Forelimb muscle (tissue), 1 donor: ENCODE data around the gene C20orf144. TPM values are rescaled to one million over a fixed set of nuclear protein-coding genes. Genes with fewer than 3 reads are reported as not detected.

Experiments
- DNase-seq: peaks from one replicate; pipeline ENCODE4 v3.0.0-alpha.2; 2013; ENCODE audit warnings: low read depth
- polyA plus RNA-seq: library from polyadenylated mRNA; unstranded; fragments of 120-200 nt; gene quantifications from one replicate; pipeline ENCODE4 v1.2.1, GENCODE V29; 2013; ENCODE audit not compliant: insufficient read length

Gene C20orf144
- polyA plus RNA-seq, 1 donor: 0.19 TPM

- DNase-seq: no peak
Measured at GRCh38 chr20:33664762-33665144, 2.6 kb downstream of the C20orf144 start.

GRCh38 chr20:33666293-33667244 is 4.4 kb downstream of the C20orf144 start, which contains the start of gene ACTL10:
Gene ACTL10, plus strand, starts transcription at chr20:33666943. Its CDS starts 555 bp downstream, at chr20:33667498.
- peak; percentile 75 for DNase-seq

GRCh38 chr20:33667245-33667675 is 5.1 kb downstream of the C20orf144 start:
- DNase-seq: no peak

- DNase-seq: no peak
Measured at GRCh38 chr20:33667676-33668465, 5.7 kb downstream of the C20orf144 start.

- no peak for DNase-seq
Measured at GRCh38 chr20:33668466-33669155, 6.5 kb downstream of the C20orf144 start.

GRCh38 chr20:33669224-33669623 is 7.1 kb downstream of the C20orf144 start:
- DNase-seq: no peak

GRCh38 chr20:33669873-33670640 is 7.9 kb downstream of the C20orf144 start:
- no peak for DNase-seq

GRCh38 chr20:33670715-33671499 is 8.8 kb downstream of the C20orf144 start:
- no peak for DNase-seq

- DNase-seq: no peak
Measured at GRCh38 chr20:33671573-33672288, 9.6 kb downstream of the C20orf144 start.

- no peak for DNase-seq
Measured at GRCh38 chr20:33672426-33673113, 10.4 kb downstream of the C20orf144 start.

GRCh38 chr20:33673114-33673409 is 10.9 kb downstream of the C20orf144 start:
- DNase-seq: no peak

GRCh38 chr20:33673410-33674293 is 11.5 kb downstream of the C20orf144 start:
- no peak for DNase-seq

- no peak for DNase-seq
Measured at GRCh38 chr20:33674294-33675135, 12.4 kb downstream of the C20orf144 start, which contains the start of gene NECAB3. Gene NECAB3, minus strand, starts transcription at chr20:33674428. Its CDS starts 76 bp downstream, at chr20:33674352.

GRCh38 chr20:33675136-33675959 is 13.2 kb downstream of the C20orf144 start:
- no peak for DNase-seq

GRCh38 chr20:33676121-33676520 is 14.0 kb downstream of the C20orf144 start:
- DNase-seq: no peak
